ENCODE data around the gene ZBTB17.
"Not testable (repeated sequence)": the region's sequence is repeated elsewhere in the genome, so short reads cannot be mapped to it uniquely, and the experiment has no call there.

Gene ZBTB17

DNA sequence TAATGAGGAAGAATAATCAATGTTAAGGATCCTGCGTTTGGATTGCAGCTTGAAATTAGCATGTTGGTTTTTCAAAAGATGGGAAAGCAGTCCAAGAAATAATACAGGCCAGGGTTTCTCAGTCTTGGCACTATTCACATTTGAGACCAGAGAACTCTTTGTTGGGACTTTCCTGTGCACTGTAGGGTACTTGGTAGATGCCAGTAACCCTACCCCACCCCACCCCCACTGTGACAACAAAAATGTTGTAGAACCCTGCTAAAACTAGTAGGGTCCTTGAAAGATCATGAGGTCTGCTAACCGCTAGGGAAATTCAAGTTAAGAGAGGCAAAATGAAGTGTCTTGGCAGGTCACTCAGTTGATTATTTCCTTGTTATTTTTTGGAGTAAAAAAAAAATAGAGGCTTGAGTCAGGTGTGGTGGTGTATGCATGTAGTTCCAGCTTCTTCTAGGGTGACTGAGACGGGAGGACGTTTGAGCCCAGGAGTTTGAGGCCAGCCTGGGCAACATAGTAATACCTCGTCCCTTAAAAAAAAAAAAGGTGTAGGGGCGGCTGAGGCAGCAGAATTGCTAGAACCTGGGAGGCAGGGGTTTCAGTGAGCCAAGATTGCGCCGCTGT, 75.1 kb downstream of the ZBTB17 start:
- in situ Hi-C loops (cut with MboI; ENCODE audit: low sequenced_read_pairs) = no loop called here

DNA sequence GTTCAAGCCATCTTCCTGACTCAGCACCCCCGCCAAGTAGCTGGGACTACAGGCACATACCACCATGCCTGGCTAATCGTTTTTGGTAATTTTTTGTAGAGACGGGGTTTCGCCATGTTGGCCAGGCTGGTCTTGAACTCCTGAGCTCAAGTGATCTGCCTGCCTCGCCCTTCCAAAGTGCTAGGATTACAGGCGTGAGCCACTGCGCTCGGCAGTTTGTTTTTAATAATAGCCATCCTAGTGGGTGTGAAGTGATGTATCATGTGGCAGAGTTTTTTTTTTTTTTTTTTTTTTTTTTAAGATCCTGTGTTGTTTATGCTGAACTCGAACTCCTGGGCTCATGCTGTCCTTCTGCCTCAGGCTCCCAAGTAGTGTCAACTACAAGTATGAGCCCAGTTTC, 76.6 kb downstream of the ZBTB17 start:
- in situ Hi-C loops (cut with MboI; ENCODE audit: low sequenced_read_pairs) = no loop called here

DNA sequence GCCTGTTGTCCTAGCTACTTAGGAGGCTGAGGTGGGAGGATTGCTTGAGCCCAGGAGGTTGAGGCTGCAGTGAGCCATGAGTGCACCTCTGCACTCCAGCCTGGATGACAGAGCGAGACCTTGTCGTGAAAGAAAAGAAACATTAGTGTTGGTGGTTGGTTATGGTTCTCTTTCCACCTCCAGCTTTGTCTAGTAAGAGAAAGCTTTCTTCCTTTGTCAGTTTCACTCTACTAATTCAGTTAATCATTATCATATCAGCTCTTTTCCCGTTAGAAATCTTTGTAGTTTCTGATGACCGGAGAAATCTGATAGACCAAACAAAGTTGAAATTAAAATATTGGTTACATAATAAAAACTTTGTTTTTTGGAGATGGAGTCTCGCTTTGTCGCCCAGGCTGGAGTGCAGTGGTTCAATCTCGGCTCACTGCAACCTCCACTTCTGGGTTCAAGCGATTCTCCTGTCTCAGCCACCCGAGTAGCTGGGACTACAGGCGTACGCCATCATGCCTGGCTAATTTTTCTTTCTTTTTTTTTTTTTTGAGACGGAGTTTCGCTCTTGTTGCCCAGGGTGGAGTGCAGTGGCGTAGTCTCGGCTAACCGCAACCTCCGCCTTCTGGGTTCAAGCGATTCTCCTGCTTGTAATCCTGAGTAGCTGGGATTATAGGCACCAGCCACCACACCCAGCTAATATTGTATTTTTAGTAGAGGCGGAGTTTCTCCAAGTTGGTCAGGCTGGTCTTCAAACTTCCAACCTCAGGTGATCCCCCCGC, 78.9 kb downstream of the ZBTB17 start:
- in situ Hi-C loops (cut with MboI; ENCODE audit: low sequenced_read_pairs) = not testable (repeated sequence)

DNA sequence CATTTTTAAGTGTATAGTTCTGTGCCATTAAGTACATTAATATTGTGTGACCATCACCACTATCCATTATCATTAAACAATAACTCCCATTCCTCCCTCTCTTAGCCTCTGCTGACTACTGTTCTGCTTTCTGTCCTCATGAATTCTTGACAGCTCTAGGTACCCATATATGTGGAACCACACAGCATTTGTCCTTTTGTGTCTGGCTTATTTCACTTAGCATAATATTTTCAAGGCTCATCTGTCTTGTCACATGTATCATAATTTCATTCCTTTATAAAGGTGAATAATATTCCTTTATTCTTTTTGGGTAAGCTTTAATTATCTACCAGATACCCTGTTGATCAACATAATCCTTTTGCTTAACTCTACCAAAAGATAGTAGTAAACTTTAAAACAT, 80.7 kb downstream of the ZBTB17 start:
- in situ Hi-C loops (cut with MboI; ENCODE audit: low sequenced_read_pairs) = no loop called here

DNA sequence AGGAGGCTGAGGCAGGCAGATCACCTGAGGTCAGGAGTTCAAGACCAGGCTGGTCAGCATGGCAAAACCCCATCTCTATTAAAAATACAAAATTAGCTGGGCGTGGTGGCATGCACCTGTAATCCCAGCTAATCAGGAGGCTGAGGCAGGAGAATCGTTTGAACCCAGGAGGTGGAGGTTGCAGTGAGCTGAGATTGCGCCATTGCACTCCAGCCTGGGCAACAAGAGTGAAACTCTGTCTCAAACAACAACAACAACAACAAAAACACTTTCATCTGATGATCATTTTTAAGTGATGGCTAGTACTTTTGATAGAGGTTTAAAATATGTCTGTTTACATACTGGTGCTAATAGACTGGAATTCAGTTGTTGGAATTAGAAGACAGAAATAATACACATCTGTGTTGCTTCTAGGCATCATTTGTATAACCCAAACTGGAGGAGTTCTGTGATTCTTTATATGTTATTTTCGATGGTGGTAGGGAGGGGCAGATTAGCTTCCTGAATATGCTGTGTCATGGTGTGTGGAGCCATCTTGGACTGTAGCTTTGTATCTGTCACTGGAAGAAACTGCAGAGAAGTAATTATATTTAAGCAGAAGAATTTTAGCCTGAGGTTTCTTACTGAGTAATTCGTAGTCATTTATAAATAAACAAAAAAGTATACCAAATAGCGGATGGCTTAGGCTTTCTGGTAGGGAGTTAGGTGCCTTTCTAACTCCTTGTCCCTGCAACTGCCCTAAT, 82.9 kb downstream of the ZBTB17 start:
- in situ Hi-C loops (cut with MboI; ENCODE audit: low sequenced_read_pairs) = not testable (repeated sequence)

Data from HL-60/S4 treated with retinoic acid at 250 ng/mL for 4 days and 3 days (cell line).